Activated CD8-positive, alpha-beta memory T cell treated with anti-CD3 and anti-CD28 coated beads for 24 hours (primary cell): ENCODE data around the gene SCGB3A1.

Experiments used
- DNase-seq: peaks from one replicate; pipeline ENCODE4 v3.0.0-alpha.2; 2020

The SCGB3A1 gene

GRCh38 chr5:180603076-180603594 lies 11.8 kb upstream of the SCGB3A1 start:
- no peak for DNase-seq

- no peak for DNase-seq
These were observed 11.3 kb upstream of the SCGB3A1 start for GRCh38 chr5:180602481-180603075.

GRCh38 chr5:180601591-180602480 lies 10.5 kb upstream of the SCGB3A1 start:
- DNase-seq = no peak

- DNase-seq = no peak
These were observed 9.3 kb upstream of the SCGB3A1 start for GRCh38 chr5:180600554-180601041.

- no peak for DNase-seq
These were observed 8.8 kb upstream of the SCGB3A1 start for GRCh38 chr5:180599981-180600553.

GRCh38 chr5:180599590-180599914 lies 8.3 kb upstream of the SCGB3A1 start:
- no peak for DNase-seq

- no peak for DNase-seq
These were observed 7.7 kb upstream of the SCGB3A1 start for GRCh38 chr5:180598797-180599589.

GRCh38 chr5:180598316-180598701 lies 7.0 kb upstream of the SCGB3A1 start:
- no peak for DNase-seq

- no peak for DNase-seq
These were observed 5.5 kb upstream of the SCGB3A1 start for GRCh38 chr5:180596668-180597231.

GRCh38 chr5:180596115-180596667 lies 4.9 kb upstream of the SCGB3A1 start:
- DNase-seq = peak; percentile 41

- DNase-seq = peak; percentile 51
These were observed 4.2 kb upstream of the SCGB3A1 start for GRCh38 chr5:180595381-180596114.

- no peak for DNase-seq
These were observed 3.7 kb upstream of the SCGB3A1 start for GRCh38 chr5:180595046-180595379.

GRCh38 chr5:180594311-180595045 lies 3.2 kb upstream of the SCGB3A1 start:
- peak; percentile 53 for DNase-seq

GRCh38 chr5:180593446-180594206 lies 2.3 kb upstream of the SCGB3A1 start:
- no peak for DNase-seq

GRCh38 chr5:180592176-180592575 lies 877 bp upstream of the SCGB3A1 start:
- no peak for DNase-seq

- DNase-seq = peak; percentile 58
These were observed 572 bp downstream of the SCGB3A1 start for GRCh38 chr5:180590543-180591310.

- peak; percentile 55 for DNase-seq
These were observed 1.3 kb downstream of the SCGB3A1 start for GRCh38 chr5:180589771-180590542.

- no peak for DNase-seq
These were observed 4.4 kb downstream of the SCGB3A1 start for GRCh38 chr5:180586870-180587269.
